Upper lobe of right lung (tissue), 1 donor: ENCODE measurements around the gene RDH13. TPM values are rescaled to one million over a fixed set of nuclear protein-coding genes. Genes with fewer than 3 reads are reported as not detected.
A peak's percentile ranks its signal among the peaks of the same experiment; 100 is the strongest.
"Not testable (repeated sequence)": the region's sequence is repeated elsewhere in the genome, so short reads cannot be mapped to it uniquely, and the experiment has no call there.

Source experiments
- ATAC-seq: fragments of 200-7000 bp; cut with Tn5 transposase; one replicate; pipeline ENCODE4 v1.9.1; 2020; ENCODE audit warnings: mild to moderate bottlenecking, moderate library complexity
- DNase-seq: peaks from one replicate; pipeline ENCODE4 v3.0.0-alpha.2; 2020
- H3K27ac ChIP-seq: fragments of 200-600 bp; one replicate; pipeline ENCODE4 v1.8.0; 2022
- H3K27me3 ChIP-seq: fragments of 200-600 bp; one replicate; pipeline ENCODE4 v1.8.0; 2022; ENCODE audit warnings: mild to moderate bottlenecking
- H3K36me3 ChIP-seq: fragments of 200-600 bp; one replicate; pipeline ENCODE4 v1.8.0; 2022
- H3K4me1 ChIP-seq: fragments of 200-600 bp; one replicate; pipeline ENCODE4 v1.8.0; 2022
- H3K4me3 ChIP-seq: fragments of 200-600 bp; one replicate; pipeline ENCODE4 v1.8.0; 2022; ENCODE audit warnings: mild to moderate bottlenecking
- H3K9me3 ChIP-seq: fragments of 200-600 bp; one replicate; pipeline ENCODE4 v1.8.0; 2022
- intact Hi-C: fragments of 100-400 bp; cut with DNase I; formaldehyde crosslinking; loops from one replicate; pipeline ENCODE4 v1.11.0; 2022
- total RNA-seq: library from RNA; stranded (reverse); fragmentation: NEBNext Ultra II Directional; extraction: Animal tissue kit (Norgen Biotek cat#: 25700); gene quantifications from one replicate; pipeline ENCODE4 v1.2.1, GENCODE V29; 2021
- TF ChIP-seq, protein P1 (sequence below): fragments of 200-600 bp; IDR thresholded peaks from one replicate; pipeline ENCODE4 v1.8.0; 2022; ENCODE audit warnings: antibody characterized with exemption
- donor health status: DM: no; HTN: yes; CAD: no; lungs with severe emphysema.

RDH13 gene
- total RNA-seq, 1 donor from 2014 or later, result 30.0 TPM

DNA sequence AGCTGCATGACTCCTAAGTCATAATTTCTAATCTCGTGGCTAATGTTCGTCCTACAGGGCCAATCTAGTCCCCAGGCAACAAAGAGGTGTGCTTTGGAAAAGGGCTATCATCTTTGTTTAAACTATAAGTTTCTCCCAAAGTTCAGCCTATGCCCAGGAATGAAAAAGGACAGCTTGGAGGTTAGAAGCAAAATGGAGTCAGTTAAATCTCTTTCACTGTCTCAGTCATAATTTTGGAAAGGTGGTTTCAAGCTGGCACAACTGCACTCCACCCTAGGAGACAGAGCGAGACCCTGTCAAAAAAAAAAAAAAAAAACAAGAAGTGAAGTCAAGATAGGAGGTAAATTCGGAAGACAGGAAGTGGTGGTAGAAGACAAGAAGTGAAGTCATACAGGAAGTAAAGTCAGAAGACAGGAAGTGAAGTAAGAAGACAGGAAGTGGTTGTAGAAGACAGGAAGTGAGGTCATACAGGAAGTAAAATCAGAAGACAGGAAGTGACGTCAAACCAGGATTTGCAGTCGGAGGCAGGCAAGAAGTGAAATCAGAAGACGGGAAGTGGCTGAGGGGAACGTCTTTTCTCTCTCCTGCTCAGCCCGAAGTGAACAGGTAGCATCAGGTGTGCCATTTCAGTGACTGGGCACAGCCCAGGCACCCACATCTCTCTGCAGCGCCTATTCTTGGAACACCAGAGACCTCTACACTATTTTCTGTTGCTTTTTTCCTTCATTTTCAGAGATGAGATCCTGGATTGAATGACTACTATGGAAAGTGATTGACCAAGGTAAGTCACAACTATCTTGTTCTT is 57.1 kb downstream of the RDH13 start:
- H3K4me1 ChIP-seq, result no peaks in the 10 kb centered on the region
- H3K4me3 ChIP-seq, result peak overlapping the region; percentile 54
- ATAC-seq (peak; percentile 69), DNase-seq (no peak)
- intact Hi-C loops, result no loop called here
- no peaks in the 10 kb centered on the region for H3K36me3 ChIP-seq
- H3K9me3 ChIP-seq, result peaks cover 4% of the 10 kb centered on the region
- H3K27ac ChIP-seq, result peak overlapping the region; percentile 77
- TF ChIP-seq, protein P1, sequence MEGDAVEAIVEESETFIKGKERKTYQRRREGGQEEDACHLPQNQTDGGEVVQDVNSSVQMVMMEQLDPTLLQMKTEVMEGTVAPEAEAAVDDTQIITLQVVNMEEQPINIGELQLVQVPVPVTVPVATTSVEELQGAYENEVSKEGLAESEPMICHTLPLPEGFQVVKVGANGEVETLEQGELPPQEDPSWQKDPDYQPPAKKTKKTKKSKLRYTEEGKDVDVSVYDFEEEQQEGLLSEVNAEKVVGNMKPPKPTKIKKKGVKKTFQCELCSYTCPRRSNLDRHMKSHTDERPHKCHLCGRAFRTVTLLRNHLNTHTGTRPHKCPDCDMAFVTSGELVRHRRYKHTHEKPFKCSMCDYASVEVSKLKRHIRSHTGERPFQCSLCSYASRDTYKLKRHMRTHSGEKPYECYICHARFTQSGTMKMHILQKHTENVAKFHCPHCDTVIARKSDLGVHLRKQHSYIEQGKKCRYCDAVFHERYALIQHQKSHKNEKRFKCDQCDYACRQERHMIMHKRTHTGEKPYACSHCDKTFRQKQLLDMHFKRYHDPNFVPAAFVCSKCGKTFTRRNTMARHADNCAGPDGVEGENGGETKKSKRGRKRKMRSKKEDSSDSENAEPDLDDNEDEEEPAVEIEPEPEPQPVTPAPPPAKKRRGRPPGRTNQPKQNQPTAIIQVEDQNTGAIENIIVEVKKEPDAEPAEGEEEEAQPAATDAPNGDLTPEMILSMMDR, result no peak
- no peaks in the 10 kb centered on the region for H3K27me3 ChIP-seq

DNA sequence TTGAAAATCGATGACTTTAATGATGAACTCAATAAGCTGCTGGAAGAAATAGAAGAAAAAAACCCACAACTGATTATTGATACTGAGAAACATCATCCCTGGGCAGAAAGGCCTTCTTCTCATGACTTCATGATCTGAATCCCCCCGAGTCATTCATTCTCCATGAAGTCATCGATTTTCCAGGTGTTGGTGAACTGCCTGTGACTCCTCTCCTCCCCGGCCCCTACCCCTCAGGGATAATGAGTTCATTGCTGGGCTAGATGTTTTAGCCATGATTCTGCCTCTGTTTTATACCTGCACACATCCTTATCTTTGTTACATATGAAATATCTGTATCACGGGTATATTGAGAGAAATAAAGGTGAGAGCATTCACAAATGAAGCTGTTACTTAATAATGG is 62.2 kb downstream of the RDH13 start:
- H3K27me3 ChIP-seq, result no peaks in the 10 kb centered on the region
- ATAC-seq (no peak), DNase-seq (no peak)
- intact Hi-C loops, result no loop called here
- TF ChIP-seq, protein P1, result no peak
- H3K9me3 ChIP-seq, result peaks cover 3% of the 10 kb centered on the region
- no peaks in the 10 kb centered on the region for H3K36me3 ChIP-seq
- H3K4me3 ChIP-seq, result no peak overlapping the region
- H3K4me1 ChIP-seq, result no peaks in the 10 kb centered on the region
- H3K27ac ChIP-seq, result no peak overlapping the region

DNA sequence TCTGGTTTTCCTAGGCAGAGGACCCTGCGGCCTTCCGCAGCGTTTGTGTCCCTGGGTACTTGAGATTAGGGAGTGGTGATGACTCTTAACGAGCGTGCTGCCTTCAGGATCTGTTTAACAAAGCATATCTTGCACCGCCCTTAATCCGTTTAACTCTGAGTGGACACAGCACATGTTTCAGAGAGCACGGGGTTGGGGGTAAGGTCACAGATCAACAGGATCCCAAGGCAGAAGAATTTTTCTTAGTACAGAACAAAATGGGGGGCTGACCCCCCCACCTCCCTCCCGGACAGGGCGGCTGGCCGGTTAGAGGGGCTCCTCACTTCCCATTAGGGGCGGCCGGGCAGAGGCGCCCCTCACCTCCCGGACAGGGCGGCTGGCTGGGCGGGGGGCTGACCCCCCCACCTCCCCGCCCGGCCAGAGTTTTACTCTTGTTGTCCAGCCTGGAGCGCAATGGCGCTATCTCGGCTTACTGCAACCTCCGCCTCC is 64.2 kb downstream of the RDH13 start:
- DNase-seq, H3K27me3 ChIP-seq, H3K27ac ChIP-seq, H3K4me3 ChIP-seq, H3K36me3 ChIP-seq, H3K4me1 ChIP-seq, intact Hi-C loops, H3K9me3 ChIP-seq, ATAC-seq: not testable (repeated sequence)

DNA sequence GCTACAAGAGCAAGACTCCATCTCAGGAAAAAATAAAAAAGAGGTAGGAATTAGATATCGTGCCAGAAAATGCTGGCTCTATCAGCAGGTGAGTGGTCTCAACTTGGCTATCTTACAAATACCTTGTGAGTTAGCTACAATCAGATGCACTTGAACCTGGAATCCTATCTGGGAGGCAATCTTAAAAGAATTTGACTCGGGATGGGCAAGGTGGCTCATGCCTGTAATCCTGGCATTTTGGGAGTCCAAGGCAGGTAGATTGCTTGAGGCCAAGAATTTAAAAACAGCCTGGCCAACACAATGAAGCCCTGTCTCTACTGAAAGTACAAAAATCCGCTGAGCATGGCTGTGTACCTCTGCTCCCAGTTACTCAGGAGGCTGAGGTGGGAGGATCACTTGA is 67.4 kb downstream of the RDH13 start:
- H3K27me3 ChIP-seq, result no peaks in the 10 kb centered on the region
- no peaks in the 10 kb centered on the region for H3K4me1 ChIP-seq
- no peak for DNase-seq
- TF ChIP-seq, protein P1, result no peak
- no peak overlapping the region for H3K27ac ChIP-seq
- H3K36me3 ChIP-seq, result no peaks in the 10 kb centered on the region
- intact Hi-C loops, result no loop called here
- no peaks in the 10 kb centered on the region for H3K9me3 ChIP-seq
- H3K4me3 ChIP-seq, result no peak overlapping the region
- no peak for ATAC-seq

Other genes starting within 250 kb of the RDH13 start
- 0.23 TPM for gene KIR3DL1, start 246.7 kb downstream of the RDH13 start, total RNA-seq
- gene KIR2DS4, start 230.5 kb downstream of the RDH13 start, total RNA-seq, result 0.41 TPM
- gene KIR3DL2, start 212.7 kb downstream of the RDH13 start, total RNA-seq, result 0.35 TPM
- 3.2 TPM for gene FCAR, start 188.9 kb downstream of the RDH13 start, total RNA-seq
- gene NCR1, start 157.0 kb downstream of the RDH13 start, total RNA-seq, result 1.5 TPM
- gene NLRP7, start 115.6 kb downstream of the RDH13 start, total RNA-seq, result not detected
- 21.4 TPM for gene NLRP2, start 96.8 kb downstream of the RDH13 start, total RNA-seq
- 0.32 TPM for gene GP6, start 24.9 kb downstream of the RDH13 start, total RNA-seq
- 35.6 TPM for gene EPS8L1, start 12.7 kb upstream of the RDH13 start, total RNA-seq
- 120 TPM for gene PPP1R12C, start 54.5 kb upstream of the RDH13 start, total RNA-seq
- gene TNNT1, start 86.1 kb upstream of the RDH13 start, total RNA-seq, result 1.2 TPM
- not detected for gene TNNI3, start 94.6 kb upstream of the RDH13 start, total RNA-seq
- gene DNAAF3, start 103.5 kb upstream of the RDH13 start, total RNA-seq, result 1.5 TPM
- gene SYT5, start 117.1 kb upstream of the RDH13 start, total RNA-seq, result not detected
- not detected for gene PTPRH, start 146.4 kb upstream of the RDH13 start, total RNA-seq
- 4.3 TPM for gene TMEM86B, start 165.6 kb upstream of the RDH13 start, total RNA-seq
- 61.0 TPM for gene PPP6R1, start 195.9 kb upstream of the RDH13 start, total RNA-seq
- 19.7 TPM for gene HSPBP1, start 217.0 kb upstream of the RDH13 start, total RNA-seq
- gene BRSK1, start 220.8 kb upstream of the RDH13 start, total RNA-seq, result 1.3 TPM